T-helper 2 cell treated with Interferon-gamma antibody and Interleukin-4, amounts not matched to agents 100 ng/mL and 5 ng/mL, for 36 hours (primary cell): ENCODE data around the gene LMAN1L. TPM values are rescaled to one million over a fixed set of nuclear protein-coding genes. Genes with fewer than 3 reads are reported as not detected.

Source experiments
- intact Hi-C: fragments of 100-400 bp; cut with micrococcal nuclease; formaldehyde crosslinking; loops from one replicate; pipeline ENCODE4 v1.15.1; 2023
- total RNA-seq: library from RNA; stranded (reverse); gene quantifications from 2 replicates; pipeline ENCODE4 v1.2.3, GENCODE V29; 2022

LMAN1L gene
- total RNA-seq, 1 donor from 2014 or later, result 0.93 TPM

DNA sequence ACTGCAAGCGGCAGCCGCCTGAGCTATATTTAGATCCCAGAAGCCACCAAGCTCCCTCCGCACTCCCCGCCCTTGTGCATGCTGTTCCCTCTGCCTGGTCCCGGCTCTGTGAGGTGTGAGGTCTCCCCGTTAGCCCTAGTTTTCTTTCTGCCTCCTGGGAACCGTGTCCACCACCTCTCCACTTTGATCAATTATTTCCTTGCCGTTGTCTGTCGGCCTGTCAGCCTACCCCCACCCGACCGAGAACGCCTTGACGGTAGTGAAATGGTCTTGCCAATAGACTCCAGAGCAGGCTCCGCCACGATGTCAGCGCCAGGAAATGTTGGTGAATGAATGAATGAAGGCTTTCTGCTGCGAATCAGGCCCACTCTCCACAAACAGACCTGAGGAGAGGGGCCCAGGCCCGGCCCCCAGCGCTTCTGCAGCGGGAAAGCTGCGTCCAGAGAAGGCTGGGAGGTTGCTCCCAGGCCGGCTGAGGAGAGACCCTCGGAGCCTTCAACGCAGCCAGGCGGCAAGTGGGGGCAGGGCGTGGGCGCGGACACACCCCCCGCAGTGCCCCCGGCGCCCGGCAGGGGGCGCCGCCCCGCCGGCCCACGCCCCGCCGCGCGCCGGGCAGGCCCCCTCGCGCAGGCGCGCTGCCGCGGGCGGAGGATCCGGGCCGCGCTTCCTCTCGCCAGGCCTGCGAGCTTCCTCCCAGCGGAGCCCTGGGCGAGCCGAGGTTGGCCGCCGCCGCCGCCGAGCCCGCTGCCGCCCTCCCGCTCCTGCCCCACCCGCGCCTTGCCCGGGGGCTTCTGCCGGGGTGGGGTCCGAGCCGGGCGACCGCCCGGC, 31.0 kb upstream of the LMAN1L start, which contains the start of gene CSK:
CSK (plus strand) TSS at position 650 of the 828 bp plus-strand sequence. CDS start 16,218 bp downstream, outside the sequence.
- intact Hi-C loops, result loop anchor here (2.0 to 5.0 kb wide), 5 partner anchors 61 to 1061 kb away; partner anchors contain the start of genes C15orf39, CLK3, FAM219B and UBE2Q2

DNA sequence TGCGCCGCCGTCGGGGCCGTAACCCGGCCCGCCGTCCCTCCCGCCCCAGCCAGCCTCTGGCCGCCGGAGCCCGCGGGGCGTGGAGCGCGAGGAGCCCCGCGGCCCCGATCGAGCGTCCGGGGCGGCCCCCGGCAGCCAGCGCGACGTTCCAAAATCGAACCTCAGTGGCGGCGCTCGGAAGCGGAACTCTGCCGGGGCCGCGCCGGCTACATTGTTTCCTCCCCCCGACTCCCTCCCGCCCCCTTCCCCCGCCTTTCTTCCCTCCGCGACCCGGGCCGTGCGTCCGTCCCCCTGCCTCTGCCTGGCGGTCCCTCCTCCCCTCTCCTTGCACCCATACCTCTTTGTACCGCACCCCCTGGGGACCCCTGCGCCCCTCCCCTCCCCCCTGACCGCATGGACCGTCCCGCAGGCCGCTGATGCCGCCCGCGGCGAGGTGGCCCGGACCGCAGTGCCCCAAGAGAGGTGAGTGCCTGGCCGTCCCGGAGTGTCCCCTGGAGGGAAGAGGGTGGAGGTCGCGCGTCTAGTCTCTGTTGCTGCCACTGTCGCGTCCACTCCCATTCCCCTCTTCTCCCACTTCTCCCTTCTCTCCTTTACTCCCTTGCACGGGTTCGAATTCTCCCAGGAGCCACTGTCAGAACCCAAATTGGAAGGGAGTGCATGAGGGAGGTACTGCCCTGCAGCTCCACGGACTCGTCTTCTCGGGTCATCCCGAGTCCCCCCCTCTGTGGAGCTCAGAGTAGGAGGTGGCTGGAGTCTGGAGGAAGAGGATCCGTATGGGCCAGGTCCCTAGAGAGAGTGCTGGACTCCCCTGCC, 30.2 kb upstream of the LMAN1L start:
- intact Hi-C loops, result loop anchor here (5.0 kb wide), 4 partner anchors 125 to 1060 kb away; partner anchors contain the start of genes C15orf39, CLK3, FAM219B and UBE2Q2

GRCh38 chr15:74783072-74783807, 29.4 kb upstream of the LMAN1L start:
- intact Hi-C loops, result loop anchor here (5.0 kb wide), 4 partner anchors 124 to 1059 kb away; partner anchors contain the start of genes C15orf39, CLK3, FAM219B and UBE2Q2

GRCh38 chr15:74783808-74784175, 28.8 kb upstream of the LMAN1L start:
- intact Hi-C loops, result loop anchor here (5.0 kb wide), 4 partner anchors 124 to 1059 kb away; partner anchors contain the start of genes C15orf39, CLK3, FAM219B and UBE2Q2

- intact Hi-C loops, result loop anchor here (5.0 kb wide), 6 partner anchors 123 to 1058 kb away; partner anchors contain the start of genes C15orf39, CLK3, FAM219B and UBE2Q2
These were observed 28.0 kb upstream of the LMAN1L start for GRCh38 chr15:74784426-74785193.

GRCh38 chr15:74785194-74786032, 27.2 kb upstream of the LMAN1L start:
- intact Hi-C loops, result loop anchor here (2.0 to 5.0 kb wide), 3 partner anchors 167 to 665 kb away; partner anchors contain the start of gene SIN3A

DNA sequence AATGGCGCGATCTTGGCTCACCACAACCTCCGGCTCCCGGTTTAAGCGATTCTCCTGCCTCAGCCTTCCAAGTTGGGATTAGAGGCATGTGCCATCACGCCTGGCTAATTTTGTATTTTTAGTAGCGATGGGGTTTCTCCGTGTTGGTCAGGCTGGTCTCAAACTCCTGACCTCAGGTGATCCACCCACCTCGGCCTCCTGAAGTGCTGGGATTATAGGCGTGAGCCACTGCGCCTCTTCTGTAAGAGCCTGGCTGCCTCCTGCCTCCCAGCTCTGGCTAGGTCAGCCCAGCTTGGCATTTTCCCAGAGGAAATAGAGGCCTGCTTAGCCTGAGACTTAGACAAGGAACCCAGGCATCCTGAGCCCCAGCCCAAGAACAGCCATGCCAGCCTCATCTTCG, 26.6 kb upstream of the LMAN1L start:
- intact Hi-C loops, result loop anchor here (2.0 to 5.0 kb wide), 3 partner anchors 166 to 665 kb away; partner anchors contain the start of gene SIN3A

GRCh38 chr15:74786551-74787165, 26.0 kb upstream of the LMAN1L start:
- intact Hi-C loops, result loop anchor here (1.0 to 5.0 kb wide), 4 partner anchors 152 to 664 kb away; partner anchors contain the start of genes COX5A and SIN3A

DNA sequence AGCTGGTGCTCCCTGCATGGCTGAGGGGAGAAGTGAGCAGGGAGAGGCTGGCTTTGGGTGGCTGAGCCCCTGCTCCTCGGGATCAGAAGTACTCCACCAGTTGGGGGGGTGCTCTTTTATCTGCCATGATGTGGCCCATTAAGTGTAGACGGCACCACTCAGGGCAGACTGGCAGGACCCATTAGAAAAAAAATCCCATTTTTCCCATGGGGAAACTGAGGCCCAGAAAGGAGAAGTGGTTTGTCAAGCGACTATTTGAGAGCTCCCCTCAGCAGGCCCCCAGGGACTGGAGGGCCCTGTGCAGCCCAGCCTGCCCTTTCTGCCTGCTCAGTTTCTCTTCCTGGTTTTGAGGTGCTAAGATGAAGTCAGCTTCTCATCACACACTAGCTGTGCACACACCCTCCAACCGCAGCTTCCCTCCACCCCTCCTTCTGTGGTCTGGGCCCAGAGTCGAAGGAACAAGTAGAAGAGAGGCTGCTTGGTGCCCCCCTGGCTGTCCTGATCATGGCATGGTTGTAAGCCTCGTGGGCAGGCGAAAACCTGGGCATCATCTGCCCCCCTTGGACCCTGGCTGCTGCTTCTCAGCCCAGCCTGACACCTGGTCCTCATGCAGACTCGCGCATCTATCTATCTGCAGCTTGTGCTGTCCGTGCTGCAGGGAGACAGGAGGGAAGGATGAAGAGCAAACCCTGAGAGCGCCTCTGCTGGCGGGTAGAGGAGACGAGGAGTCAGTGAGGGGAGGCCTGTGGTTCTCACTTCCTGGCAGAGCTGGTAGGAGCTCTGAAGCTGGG, 25.2 kb upstream of the LMAN1L start:
- intact Hi-C loops, result loop anchor here (1.0 to 5.0 kb wide), 6 partner anchors 7 to 663 kb away; partner anchors contain the start of genes ARID3B, COX5A and SIN3A

DNA sequence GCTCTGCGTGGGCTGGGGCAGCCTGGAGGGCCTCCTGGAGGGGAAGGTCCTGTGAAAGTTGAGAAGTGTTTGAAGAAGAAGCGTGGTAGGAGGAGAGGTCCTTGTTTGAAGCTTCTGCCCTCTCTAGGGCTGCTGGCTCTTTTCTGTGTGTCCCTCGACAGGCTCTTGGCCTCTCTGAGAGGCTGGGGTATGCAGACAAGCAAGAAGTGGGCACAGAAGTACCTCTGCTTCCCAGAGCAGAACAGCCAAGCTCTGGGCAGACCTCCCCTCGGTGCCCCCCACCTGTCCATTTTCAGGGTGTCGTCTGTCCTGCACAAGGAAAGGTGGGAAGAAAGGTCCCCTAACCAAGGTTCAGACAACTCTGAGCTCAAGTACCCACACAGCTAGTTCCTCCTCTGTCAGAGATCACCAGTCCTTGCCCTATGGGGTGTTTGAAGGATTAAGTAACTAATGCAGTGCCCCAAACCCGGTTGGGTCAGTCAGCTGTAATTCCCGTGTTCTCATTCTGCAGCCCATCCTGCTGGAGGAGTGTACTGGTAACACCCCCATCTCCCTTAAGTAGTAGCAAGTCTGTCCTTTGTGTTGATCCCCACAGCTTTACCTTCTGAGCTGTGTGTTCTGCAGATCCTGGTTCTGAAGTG, 24.5 kb upstream of the LMAN1L start:
- intact Hi-C loops, result loop anchor here (1.0 to 5.0 kb wide), 4 partner anchors 8 to 416 kb away; partner anchors contain the start of gene ARID3B

DNA sequence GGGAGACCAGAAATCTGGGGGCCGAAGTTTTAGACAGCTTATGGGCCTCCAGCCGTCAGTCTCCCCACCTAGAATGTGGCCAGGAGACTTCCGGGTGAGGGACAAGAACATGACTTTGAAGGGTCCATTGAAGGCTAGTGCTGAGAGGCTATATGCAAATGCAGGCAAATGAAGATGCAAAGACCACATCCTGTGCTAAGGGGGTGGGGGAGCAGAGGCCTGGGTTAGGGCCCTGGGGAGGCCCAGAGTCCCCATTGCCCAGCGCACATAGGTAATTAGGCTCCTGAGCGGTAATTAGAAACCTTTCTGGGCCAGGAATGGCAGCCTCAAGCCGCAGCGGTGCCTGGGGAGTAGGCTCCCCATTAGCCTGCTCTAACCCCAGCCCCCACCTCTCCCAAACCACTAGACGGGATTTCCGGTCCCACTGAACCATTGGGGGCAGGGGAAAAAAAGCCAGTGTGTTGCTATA, 23.9 kb upstream of the LMAN1L start:
- intact Hi-C loops, result loop anchor here (1.0 to 5.0 kb wide), 4 partner anchors 8 to 416 kb away; partner anchors contain the start of gene ARID3B

DNA sequence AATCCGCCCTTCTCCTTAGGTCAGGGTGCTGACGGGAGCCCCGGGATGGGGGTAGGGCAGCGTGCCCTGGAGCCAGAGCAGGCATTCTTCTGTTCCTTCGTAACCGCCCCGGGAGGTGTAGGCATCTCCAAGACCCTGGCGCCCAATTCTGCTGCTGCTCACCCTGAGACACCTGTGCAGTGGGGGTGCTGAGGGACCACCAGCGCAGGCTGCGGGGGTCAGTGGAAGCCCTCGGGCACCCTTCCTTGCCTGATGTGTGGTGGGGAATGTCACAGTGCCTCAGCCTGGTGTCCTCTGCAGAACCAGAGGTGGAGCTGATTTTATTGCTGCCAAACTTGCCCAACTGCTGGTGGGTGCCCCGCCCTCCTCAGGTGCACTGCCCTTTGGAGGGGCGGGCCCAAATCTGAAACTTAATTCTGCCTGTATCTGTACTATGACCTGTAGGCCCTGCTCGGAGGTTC, 23.4 kb upstream of the LMAN1L start:
- intact Hi-C loops, result loop anchor here (2.0 to 5.0 kb wide), 3 partner anchors 163 to 417 kb away; partner anchors contain the start of gene ARID3B

DNA sequence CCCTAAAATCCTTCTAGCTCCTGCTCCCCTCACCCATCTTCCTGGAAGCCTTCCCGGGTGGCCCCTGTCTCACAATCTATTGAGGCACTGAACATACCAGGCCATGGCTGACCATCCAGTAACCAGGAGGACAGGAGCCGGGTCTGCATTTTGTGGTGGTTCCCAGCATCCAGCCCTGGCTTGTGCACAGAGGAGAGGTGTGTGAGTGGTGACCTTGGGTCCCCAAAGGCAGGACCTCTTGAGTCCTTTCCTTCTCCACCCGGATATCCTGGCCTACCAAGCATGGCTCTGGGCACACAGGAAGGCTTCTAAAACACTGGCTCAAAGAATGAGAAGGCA, 22.9 kb upstream of the LMAN1L start:
- intact Hi-C loops, result loop anchor here (2.0 to 5.0 kb wide), 3 partner anchors 163 to 417 kb away; partner anchors contain the start of gene ARID3B

- intact Hi-C loops, result no loop called here
These were observed 22.3 kb upstream of the LMAN1L start for GRCh38 chr15:74790080-74790916.

GRCh38 chr15:74791007-74791406, 21.6 kb upstream of the LMAN1L start:
- intact Hi-C loops, result no loop called here

DNA sequence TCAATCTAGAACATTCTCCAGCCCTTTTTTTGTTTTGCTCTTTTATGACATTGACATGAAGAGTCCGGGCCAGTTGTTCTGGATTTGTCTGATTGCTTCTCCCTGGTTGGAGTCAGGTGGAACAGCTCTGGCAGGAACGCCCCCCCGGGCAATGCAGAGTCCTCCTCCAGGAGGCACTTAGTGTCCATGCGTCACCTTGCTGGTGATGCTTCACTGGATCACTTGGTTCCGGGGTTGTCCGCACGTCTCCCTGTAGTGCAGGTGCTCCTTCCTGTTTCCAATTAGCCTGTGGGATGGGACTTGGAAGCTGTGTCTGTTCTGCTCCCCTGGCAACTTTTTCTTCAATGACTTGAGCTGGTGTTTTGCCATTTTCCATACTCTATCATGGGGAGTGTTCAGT, 21.0 kb upstream of the LMAN1L start:
- intact Hi-C loops, result loop anchor here (2.0 kb wide), 1 partner anchor 21 kb away; no protein-coding TSS in a partner anchor
